IPS-20b (cell line): ENCODE results near the gene CLEC18A.
"Not testable (repeated sequence)": the region's sequence is repeated elsewhere in the genome, so short reads cannot be mapped to it uniquely, and the experiment has no call there.

Experiments
- H3K27ac ChIP-seq: one replicate; pipeline ENCODE4 v1.5.1; 2013; ENCODE audit warnings: low read length
- H3K27me3 ChIP-seq: 2 replicates; pipeline ENCODE4 v1.6.1; 2013; ENCODE audit warnings: mild to moderate bottlenecking, low read length, inconsistent platforms; ENCODE audit not compliant: insufficient read depth
- H3K36me3 ChIP-seq: 2 replicates; pipeline ENCODE4 v1.6.1; 2013; ENCODE audit warnings: low read depth, mild to moderate bottlenecking, inconsistent platforms, low read length, moderate library complexity; ENCODE audit not compliant: insufficient read depth
- H3K4me1 ChIP-seq: 2 replicates; pipeline ENCODE4 v1.6.1; 2013; ENCODE audit warnings: mild to moderate bottlenecking, control low read depth, inconsistent platforms, low read length, moderate library complexity; ENCODE audit not compliant: insufficient read depth
- H3K4me3 ChIP-seq: 2 replicates; pipeline ENCODE4 v1.5.1; 2013; ENCODE audit warnings: mild to moderate bottlenecking, low read length, inconsistent platforms
- H3K9ac ChIP-seq: 2 replicates; pipeline ENCODE4 v1.6.1; 2013; ENCODE audit warnings: low read depth, mild to moderate bottlenecking, inconsistent platforms, low read length, moderate library complexity
- H3K9me3 ChIP-seq: 2 replicates; pipeline ENCODE4 v1.6.1; 2013; ENCODE audit warnings: mild to moderate bottlenecking, low read depth, low read length, inconsistent platforms; ENCODE audit not compliant: insufficient read depth

Gene CLEC18A

GRCh38 chr16:69951017-69951671 lies at the start of gene CLEC18A:
TSS of gene CLEC18A (plus strand) at chr16:69951334. CDS start at chr16:69951367, 33 bp downstream.
- not testable (repeated sequence) for H3K9ac ChIP-seq, H3K4me1 ChIP-seq, H3K27ac ChIP-seq, H3K4me3 ChIP-seq, H3K9me3 ChIP-seq, H3K27me3 ChIP-seq, H3K36me3 ChIP-seq

GRCh38 chr16:69903865-69904415 lies 47.2 kb upstream of the CLEC18A start:
- H3K27ac ChIP-seq = no peak overlapping the region
- no peaks in the 10 kb centered on the region; the same call in 1 of the 2 replicates for H3K4me1 ChIP-seq
- H3K9me3 ChIP-seq = no peaks in the 10 kb centered on the region
- H3K36me3 ChIP-seq = no peaks in the 10 kb centered on the region
- no peaks in the 10 kb centered on the region for H3K27me3 ChIP-seq
- H3K9ac ChIP-seq = no peak overlapping the region
- H3K4me3 ChIP-seq = no peak overlapping the region

- no peaks in the 10 kb centered on the region for H3K36me3 ChIP-seq
- no peaks in the 10 kb centered on the region; the same call in 1 of the 2 replicates for H3K4me1 ChIP-seq
Measured at GRCh38 chr16:69904495-69905170, 46.5 kb upstream of the CLEC18A start.

GRCh38 chr16:69905171-69905555 lies 46.0 kb upstream of the CLEC18A start:
- H3K27me3 ChIP-seq = no peaks in the 10 kb centered on the region
- no peaks in the 10 kb centered on the region for H3K9me3 ChIP-seq
- H3K4me1 ChIP-seq = no peaks in the 10 kb centered on the region; the same call in 1 of the 2 replicates
- peak overlapping the region; percentile 10; the same call in 1 of the 2 replicates for H3K9ac ChIP-seq
- H3K4me3 ChIP-seq = no peak overlapping the region
- H3K27ac ChIP-seq = peak overlapping the region; percentile 2
- H3K36me3 ChIP-seq = no peaks in the 10 kb centered on the region

More at GRCh38 chr16:69904495-69905170, 46.5 kb upstream of the CLEC18A start:
- H3K27ac ChIP-seq = peak overlapping the region; percentile 2
- no peaks in the 10 kb centered on the region for H3K9me3 ChIP-seq
- no peak overlapping the region for H3K4me3 ChIP-seq
- H3K27me3 ChIP-seq = no peaks in the 10 kb centered on the region
- H3K9ac ChIP-seq = peak overlapping the region; percentile 10; the same call in 1 of the 2 replicates

GRCh38 chr16:69906838-69907401 lies 44.2 kb upstream of the CLEC18A start:
- Histone ChIP-seq H3K36me3 (no peaks in the 10 kb centered on the region), H3K27ac (no peak overlapping the region)

GRCh38 chr16:69909043-69909442 lies 42.1 kb upstream of the CLEC18A start:
- Histone ChIP-seq H3K4me1 (no peaks in the 10 kb centered on the region; the same call in 1 of the 2 replicates), H3K9me3 (no peaks in the 10 kb centered on the region), H3K27ac (no peak overlapping the region), H3K9ac (no peak overlapping the region), H3K27me3 (no peaks in the 10 kb centered on the region), H3K36me3 (no peaks in the 10 kb centered on the region), H3K4me3 (no peak overlapping the region)

More at GRCh38 chr16:69906838-69907401, 44.2 kb upstream of the CLEC18A start:
- Histone ChIP-seq H3K9ac (no peak overlapping the region), H3K4me1 (no peaks in the 10 kb centered on the region; the same call in 1 of the 2 replicates), H3K4me3 (no peak overlapping the region), H3K27me3 (no peaks in the 10 kb centered on the region), H3K9me3 (no peaks in the 10 kb centered on the region)

- no peaks in the 10 kb centered on the region; the same call in 1 of the 2 replicates for H3K4me1 ChIP-seq
- no peaks in the 10 kb centered on the region for H3K27me3 ChIP-seq
Measured at GRCh38 chr16:69909760-69910159, 41.4 kb upstream of the CLEC18A start.

GRCh38 chr16:69910964-69911363 lies 40.2 kb upstream of the CLEC18A start:
- Histone ChIP-seq H3K4me1 (no peaks in the 10 kb centered on the region), H3K27ac (no peak overlapping the region), H3K36me3 (no peaks in the 10 kb centered on the region), H3K27me3 (no peaks in the 10 kb centered on the region), H3K9ac (no peak overlapping the region), H3K9me3 (no peaks in the 10 kb centered on the region), H3K4me3 (no peak overlapping the region)

More at GRCh38 chr16:69909760-69910159, 41.4 kb upstream of the CLEC18A start:
- no peak overlapping the region for H3K27ac ChIP-seq
- no peaks in the 10 kb centered on the region for H3K36me3 ChIP-seq
- H3K4me3 ChIP-seq = no peak overlapping the region
- no peak overlapping the region for H3K9ac ChIP-seq
- no peaks in the 10 kb centered on the region for H3K9me3 ChIP-seq

- Histone ChIP-seq H3K9me3 (no peaks in the 10 kb centered on the region), H3K27me3 (no peaks in the 10 kb centered on the region), H3K4me1 (peaks cover 14% of the 10 kb centered on the region), H3K27ac (no peak overlapping the region), H3K36me3 (no peaks in the 10 kb centered on the region), H3K9ac (no peak overlapping the region), H3K4me3 (no peak overlapping the region)
Measured at GRCh38 chr16:69916462-69916861, 34.7 kb upstream of the CLEC18A start.

GRCh38 chr16:69917311-69917710 lies 33.8 kb upstream of the CLEC18A start:
- Histone ChIP-seq H3K27ac (no peak overlapping the region), H3K9ac (peak overlapping the region; percentile 21; the same call in 1 of the 2 replicates), H3K36me3 (no peaks in the 10 kb centered on the region), H3K4me1 (peaks cover 14% of the 10 kb centered on the region), H3K4me3 (no peak overlapping the region), H3K27me3 (no peaks in the 10 kb centered on the region), H3K9me3 (no peaks in the 10 kb centered on the region)

- no peak overlapping the region for H3K27ac ChIP-seq
- H3K9me3 ChIP-seq = no peaks in the 10 kb centered on the region
- H3K36me3 ChIP-seq = no peaks in the 10 kb centered on the region
- H3K4me3 ChIP-seq = no peak overlapping the region
- no peaks in the 10 kb centered on the region for H3K27me3 ChIP-seq
- peak overlapping the region; percentile 21; the same call in 1 of the 2 replicates for H3K9ac ChIP-seq
- H3K4me1 ChIP-seq = peaks cover 14% of the 10 kb centered on the region
Measured at GRCh38 chr16:69917739-69918138, 33.4 kb upstream of the CLEC18A start.
